WI38 (cell line): ENCODE measurements around the gene IL13.
"Not testable (repeated sequence)": the region's sequence is repeated elsewhere in the genome, so short reads cannot be mapped to it uniquely, and the experiment has no call there.

Experiments used
- H3K4me3 ChIP-seq: 2 replicates; pipeline ENCODE4 v1.5.1; 2011; ENCODE audit warnings: low read depth, mild to moderate bottlenecking, control low read depth, low read length
- CTCF ChIP-seq: IDR thresholded peaks from 2 replicates; pipeline ENCODE4 v1.5.1; 2012; ENCODE audit warnings: low read depth, mild to moderate bottlenecking, control low read depth, low read length

Gene IL13

GRCh38 chr5:132629230-132629944 lies 28.6 kb upstream of the IL13 start:
- no peak overlapping the region for H3K4me3 ChIP-seq
- TF ChIP-seq CTCF, result no peak

GRCh38 chr5:132633587-132633986 lies 24.4 kb upstream of the IL13 start:
- not testable (repeated sequence) for H3K4me3 ChIP-seq

DNA sequence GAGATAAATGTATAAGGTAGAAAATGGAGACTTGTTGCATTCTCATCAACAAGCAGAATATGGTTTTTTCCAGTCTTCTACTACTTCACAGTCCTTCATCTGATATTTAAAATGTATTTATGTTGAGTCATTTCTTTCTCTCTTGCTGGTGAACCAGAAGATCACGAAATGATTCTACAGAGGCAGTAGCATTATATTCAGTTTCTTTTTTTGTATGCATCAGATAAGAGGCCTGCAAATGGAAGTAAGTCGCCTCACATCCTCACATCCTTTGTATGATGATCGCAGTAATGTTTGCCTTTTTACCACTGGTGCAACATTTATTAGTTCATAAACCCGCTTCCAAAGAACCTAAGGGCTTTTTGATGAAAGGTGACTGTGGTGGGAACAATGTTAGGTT lies 22.1 kb upstream of the IL13 start:
- H3K4me3 ChIP-seq, result no peak overlapping the region
- no peak for TF ChIP-seq CTCF

DNA sequence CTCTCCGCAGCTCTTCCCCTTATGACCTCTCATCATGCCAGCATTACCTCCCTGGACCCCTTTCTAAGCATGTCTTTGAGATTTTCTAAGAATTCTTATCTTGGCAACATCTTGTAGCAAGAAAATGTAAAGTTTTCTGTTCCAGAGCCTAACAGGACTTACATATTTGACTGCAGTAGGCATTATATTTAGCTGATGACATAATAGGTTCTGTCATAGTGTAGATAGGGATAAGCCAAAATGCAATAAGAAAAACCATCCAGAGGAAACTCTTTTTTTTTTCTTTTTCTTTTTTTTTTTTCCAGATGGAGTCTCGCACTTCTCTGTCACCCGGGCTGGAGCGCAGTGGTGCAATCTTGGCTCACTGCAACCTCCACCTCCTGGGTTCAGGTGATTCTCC lies 20.7 kb upstream of the IL13 start:
- H3K4me3 ChIP-seq, result no peak overlapping the region
- no peak for TF ChIP-seq CTCF

DNA sequence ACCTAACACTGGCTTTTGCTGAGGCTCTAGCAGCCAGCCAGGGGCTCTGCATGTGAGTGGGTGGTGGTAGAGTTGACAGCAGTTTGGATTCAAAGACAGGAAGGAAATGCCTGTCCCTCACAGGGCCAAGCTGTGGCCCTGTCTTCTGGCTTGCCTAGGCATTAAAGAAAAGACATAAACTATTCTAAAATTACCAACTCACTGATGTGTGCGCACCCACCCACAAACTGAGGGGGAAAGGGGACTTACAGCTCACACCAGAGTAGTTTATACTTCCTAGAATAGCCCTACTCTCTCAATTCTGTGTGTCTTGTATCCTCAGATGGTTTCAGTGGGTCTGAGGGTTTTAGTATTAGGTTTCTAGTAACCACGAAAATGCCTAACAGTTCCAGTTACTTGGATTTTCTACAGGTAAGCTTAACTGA lies 18.3 kb upstream of the IL13 start:
- H3K4me3 ChIP-seq, result no peak overlapping the region
- no peak for TF ChIP-seq CTCF

- H3K4me3 ChIP-seq, result no peak overlapping the region
- TF ChIP-seq CTCF, result no peak
Observed at GRCh38 chr5:132640613-132641012, 17.4 kb upstream of the IL13 start.

DNA sequence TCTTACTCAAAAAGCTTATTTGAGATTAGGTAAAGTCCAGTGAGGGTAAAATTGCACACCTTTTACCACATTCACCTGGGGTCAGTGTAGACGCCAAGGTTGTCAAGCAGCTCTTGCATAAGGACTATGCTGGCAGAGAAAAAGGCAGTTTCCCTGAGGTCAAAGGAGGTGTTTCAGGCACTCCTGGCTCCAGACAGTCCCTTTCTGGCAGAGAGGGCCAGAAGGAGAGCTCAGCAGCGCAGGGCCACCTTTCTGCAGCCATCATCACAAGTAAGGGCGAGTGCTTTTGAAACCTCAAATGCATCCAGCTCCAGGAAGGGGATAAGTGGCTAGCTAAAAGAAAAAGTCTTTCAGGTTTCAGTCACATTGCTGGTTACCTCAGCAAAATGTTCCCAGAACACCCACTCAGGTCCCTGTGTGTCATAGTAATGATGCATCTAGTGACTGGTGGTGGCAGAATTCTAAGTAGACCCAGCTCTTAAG lies 16.7 kb upstream of the IL13 start:
- no peak for TF ChIP-seq CTCF

GRCh38 chr5:132641841-132642240 lies 16.1 kb upstream of the IL13 start:
- no peak for TF ChIP-seq CTCF
- no peak overlapping the region for H3K4me3 ChIP-seq

More for the DNA sequence above, 16.7 kb upstream of the IL13 start:
- H3K4me3 ChIP-seq, result no peak overlapping the region
